ENCODE measurements around the gene PAPOLB.

DNA sequence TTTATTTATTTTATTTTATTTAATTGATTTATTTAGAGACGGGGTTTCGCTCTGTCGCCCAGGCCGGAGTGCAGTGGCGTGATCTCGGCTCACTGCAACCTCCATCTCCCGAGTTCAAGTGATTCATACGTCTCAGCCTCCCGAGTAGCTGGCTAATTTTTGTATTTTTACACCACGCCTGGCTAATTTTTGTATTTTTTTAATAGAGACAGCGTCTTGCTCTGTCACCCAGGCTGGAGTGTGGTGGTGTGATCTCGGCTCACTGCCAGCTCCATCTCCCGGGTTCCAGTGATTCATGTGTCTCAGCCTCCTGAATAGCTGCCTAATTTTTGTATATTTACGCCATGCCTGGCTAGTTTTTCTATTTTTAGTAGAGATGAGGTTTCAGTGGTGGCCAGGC, 52.2 kb downstream of the PAPOLB start:
- TF ChIP-seq, protein P1, sequence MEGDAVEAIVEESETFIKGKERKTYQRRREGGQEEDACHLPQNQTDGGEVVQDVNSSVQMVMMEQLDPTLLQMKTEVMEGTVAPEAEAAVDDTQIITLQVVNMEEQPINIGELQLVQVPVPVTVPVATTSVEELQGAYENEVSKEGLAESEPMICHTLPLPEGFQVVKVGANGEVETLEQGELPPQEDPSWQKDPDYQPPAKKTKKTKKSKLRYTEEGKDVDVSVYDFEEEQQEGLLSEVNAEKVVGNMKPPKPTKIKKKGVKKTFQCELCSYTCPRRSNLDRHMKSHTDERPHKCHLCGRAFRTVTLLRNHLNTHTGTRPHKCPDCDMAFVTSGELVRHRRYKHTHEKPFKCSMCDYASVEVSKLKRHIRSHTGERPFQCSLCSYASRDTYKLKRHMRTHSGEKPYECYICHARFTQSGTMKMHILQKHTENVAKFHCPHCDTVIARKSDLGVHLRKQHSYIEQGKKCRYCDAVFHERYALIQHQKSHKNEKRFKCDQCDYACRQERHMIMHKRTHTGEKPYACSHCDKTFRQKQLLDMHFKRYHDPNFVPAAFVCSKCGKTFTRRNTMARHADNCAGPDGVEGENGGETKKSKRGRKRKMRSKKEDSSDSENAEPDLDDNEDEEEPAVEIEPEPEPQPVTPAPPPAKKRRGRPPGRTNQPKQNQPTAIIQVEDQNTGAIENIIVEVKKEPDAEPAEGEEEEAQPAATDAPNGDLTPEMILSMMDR (IDR thresholded peaks at IDR 0.05; ENCODE audit: poor library complexity), result no peak
- TF ChIP-seq EZH2 (IDR thresholded peaks at IDR 0.05; ENCODE audit: borderline replicate concordance) (no peak), EZH2phosphoT487 (IDR thresholded peaks at IDR 0.05; ENCODE audit: low read depth, severe bottlenecking, unreplicated experiment) (no peak)
